ENCODE measurements around the gene CNR1. TPM values are rescaled to one million over a fixed set of nuclear protein-coding genes. Genes with fewer than 3 reads are reported as not detected.
"Not testable (repeated sequence)": the region's sequence is repeated elsewhere in the genome, so short reads cannot be mapped to it uniquely, and the experiment has no call there.

The CNR1 gene
- 1.5 TPM for polyA plus RNA-seq (ENCODE audit: insufficient read length)
- long read RNA-seq, donor 1: 0 reads
- long read RNA-seq, donor 2: 0 reads
- long read RNA-seq, donor 3: 0 reads
- long read RNA-seq, donor 4: 0 reads
- long read RNA-seq, donor 5: 0 reads
- long read RNA-seq, donor 6, partial matches to known transcripts: 0 of 1 reads
- long read RNA-seq, donor 6, other reads (novel, unspliced or antisense): 0 of 1 reads
- long read RNA-seq, donor 7, partial matches to known transcripts: 0 of 2 reads
- long read RNA-seq, donor 7, other reads (novel, unspliced or antisense): 0 of 2 reads
- long read RNA-seq, donor 8: 0 reads

DNA sequence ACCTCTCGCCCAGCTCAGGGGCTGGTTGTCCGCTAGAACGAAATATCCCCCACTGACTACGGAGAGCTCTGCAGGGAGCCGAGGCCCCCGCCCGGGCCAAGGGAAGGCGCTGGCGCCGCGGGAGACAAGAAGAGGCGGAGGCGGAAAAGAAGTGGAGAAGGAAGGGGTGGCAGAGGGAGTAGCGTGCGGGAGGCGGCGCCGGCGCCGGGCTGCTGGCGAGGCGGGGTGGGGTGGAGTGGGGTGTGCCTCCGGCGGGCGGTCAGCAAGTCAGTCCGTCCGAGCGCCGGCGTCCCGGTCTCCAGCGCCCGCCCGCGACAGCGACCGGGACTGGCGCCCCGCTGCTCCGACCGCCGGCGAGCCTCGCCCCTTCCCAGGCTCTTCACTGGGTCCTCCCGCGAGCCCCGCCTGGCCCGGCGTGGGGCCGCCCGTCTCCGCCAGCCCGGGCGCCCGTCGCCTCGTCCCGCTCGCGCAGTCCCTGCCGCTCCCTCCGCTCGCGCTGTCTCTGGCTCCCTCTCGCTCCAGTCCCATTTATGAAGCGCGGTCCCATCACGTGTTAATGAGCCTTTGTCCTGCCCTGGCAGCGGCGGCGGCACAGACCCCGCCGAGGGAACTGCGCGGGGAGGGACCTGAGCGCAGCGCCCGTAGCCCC lies at the start of gene CNR1:
TSS of gene CNR1 (minus strand) at position 504 of the 649 bp plus-strand sequence. CDS start 21,073 bp downstream, outside the sequence.
- DNase-seq: no peak

DNA sequence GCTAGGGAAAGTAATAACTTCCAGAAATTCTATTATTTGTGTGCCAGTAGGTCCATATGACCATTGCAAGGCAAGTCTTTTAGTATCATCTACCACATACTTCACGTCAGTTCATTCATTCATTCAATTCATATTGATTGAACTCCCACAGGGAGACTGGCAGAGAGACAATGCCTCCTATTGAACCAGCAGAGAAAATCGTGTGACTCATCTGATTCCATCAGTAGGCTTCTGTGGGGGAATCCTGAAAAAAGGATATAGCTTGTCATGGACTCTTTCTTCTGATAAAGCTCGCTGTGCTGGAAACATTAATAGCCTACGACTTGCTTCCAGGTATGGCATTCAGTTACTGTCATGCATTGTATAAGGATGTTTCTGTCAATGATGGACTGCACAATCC lies 45.3 kb upstream of the CNR1 start:
- no peak for DNase-seq

DNA sequence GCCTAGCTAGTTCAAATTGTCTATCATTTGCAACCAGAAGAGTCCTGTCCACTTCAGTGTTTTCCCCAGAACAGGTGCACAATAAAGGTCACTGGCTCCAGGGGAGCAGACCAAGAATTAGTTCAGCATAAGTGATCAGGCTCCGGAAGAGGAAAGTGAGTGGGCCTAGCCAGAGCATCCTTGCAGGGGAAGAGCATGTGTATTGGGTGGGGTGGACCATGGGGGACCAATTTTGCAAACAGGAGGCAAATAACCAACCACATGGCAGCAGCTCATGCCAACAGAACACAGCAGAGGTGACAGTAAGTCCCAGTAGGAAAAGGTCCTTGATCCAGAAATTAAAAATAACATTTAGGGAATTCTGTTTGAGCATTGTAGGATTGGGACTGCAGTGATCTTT lies 43.2 kb upstream of the CNR1 start:
- DNase-seq: no peak

DNA sequence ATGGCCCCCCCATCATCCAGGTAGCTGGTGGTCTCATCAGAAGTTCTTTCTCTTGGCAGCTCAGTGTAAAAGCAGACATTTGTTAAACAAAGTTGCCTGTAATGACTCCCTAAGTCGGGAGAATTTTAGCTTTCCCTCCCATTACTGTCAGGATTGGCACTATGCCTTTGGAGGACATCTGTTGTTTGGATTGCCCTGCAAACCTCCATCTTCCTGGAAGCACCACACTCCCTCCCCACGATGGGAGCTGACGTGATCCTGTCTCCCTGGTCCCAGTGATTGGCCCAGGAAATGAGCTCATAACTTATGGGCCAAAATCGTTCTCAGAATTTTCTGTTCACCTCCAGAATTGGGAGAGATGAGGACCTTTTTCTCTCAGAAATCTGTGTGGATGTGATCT lies 42.6 kb upstream of the CNR1 start:
- no peak for DNase-seq

DNA sequence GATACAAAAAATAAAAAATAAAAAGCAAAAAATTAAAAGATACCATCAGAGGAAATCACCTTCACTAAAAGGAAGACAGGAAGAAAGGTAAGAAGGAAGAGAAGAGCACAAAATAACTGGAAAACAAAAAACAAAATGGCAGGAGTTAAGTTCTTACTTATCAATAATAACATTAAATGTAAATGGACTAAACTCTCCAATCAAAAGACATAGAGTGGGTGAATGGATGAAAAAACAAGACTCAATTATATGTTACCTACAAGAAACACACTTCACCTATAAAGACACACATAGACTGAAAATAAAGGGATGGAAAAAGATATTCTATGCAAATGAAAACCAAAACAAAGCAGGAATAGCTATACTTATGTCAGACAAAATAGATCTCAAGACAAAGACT lies 35.6 kb upstream of the CNR1 start:
- not testable (repeated sequence) for DNase-seq

DNA sequence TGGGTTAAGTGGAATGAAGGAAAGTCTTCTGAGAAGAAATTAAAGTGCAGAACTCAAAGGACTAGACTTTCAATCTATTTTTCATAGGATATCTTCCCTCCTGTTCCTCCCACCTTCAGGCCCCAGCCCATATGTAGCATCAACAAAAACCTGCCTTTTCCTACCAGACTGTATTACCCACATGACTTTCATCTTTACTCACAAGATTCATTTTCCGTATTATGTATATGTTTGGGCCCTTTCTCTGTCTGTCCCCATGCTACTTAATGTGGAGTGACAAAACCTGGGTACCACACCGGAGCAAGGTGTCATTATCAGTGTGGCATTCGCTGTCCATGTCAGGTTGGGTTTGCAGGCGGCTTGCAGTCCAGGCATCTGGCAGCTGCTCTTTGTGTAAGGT lies 18.8 kb upstream of the CNR1 start:
- DNase-seq: no peak

DNA sequence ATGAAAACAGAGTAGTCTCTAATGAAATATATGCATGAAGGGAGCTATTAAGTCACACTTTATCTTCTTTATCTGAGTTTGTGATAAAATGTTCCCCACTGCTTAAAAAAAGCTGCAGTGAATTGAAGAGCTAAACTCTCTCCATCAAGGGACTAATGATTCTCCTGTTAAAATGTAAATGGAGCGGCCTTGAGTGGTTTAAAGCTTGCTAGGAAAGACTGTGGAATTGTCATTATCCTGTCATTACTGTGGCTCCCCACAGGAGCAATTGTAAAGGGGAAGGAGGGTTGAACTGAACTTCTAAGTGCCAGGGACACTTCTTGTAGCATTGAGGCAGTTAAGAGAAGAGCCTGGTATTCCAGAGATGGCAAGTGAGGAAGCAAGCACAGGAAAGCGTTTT lies 17.3 kb upstream of the CNR1 start:
- no peak for DNase-seq

DNA sequence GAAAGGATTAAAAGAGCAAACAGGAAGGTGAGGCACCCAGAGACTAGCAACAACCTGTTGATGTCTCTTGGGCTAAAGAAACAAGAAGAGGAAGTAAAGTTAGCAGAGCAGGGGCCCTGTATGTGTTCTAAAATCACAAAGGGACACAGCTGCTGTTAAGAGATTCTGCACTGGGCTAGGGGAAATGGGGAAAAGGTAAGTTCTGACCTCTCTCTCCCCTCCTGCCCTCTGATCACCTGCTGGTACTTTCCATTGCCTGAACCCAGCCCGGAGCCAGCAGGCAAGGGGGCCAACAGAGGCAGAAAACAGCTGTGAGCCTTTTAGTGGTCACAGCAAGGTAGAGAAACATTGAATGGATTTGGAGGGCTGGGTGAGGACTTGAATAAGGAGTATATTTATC lies 13.5 kb upstream of the CNR1 start:
- no peak for DNase-seq

DNA sequence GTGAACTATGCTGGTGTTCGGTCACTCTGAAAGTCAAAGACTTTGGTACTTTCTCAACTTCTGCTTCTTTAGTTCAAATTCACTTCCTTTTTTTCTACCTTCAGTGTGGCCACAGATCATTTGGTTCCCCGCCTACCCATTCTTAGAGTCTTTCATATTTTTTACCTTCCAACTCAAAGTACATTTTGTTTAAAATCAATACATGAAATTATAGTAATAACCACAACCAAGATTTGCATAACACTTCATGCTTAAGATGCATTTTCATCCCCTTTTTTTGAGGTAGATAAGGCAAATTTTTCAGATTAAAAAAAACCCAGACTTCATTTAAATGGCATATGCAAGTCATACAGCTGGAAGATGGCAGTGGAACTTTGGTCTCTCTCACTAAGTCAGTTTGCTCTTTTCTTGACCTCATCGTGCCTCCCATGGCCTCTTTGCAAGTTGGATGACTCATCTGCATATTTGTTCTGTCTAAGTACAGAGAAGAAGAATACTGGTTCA lies 11.9 kb upstream of the CNR1 start:
- DNase-seq: no peak

DNA sequence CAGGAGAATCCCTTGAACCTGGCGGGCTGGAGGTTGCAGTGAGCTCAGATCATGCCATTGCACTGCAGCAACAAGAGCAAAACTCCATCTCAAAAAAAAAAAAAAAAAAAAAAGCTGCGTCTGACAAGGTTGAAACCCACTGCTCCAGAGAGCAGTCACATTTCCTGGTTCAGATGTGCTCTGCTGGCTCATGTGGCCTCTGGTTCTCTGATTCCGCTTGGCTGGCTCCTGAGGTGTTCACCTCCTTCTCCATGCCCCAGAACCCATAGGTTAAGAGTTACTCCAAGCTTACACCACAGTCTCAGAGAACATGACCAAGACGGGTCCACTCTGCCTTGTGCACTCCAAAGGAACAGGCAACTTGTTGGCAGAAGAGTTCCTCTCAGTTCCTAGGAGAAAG lies 8.8 kb upstream of the CNR1 start:
- no peak for DNase-seq

DNA sequence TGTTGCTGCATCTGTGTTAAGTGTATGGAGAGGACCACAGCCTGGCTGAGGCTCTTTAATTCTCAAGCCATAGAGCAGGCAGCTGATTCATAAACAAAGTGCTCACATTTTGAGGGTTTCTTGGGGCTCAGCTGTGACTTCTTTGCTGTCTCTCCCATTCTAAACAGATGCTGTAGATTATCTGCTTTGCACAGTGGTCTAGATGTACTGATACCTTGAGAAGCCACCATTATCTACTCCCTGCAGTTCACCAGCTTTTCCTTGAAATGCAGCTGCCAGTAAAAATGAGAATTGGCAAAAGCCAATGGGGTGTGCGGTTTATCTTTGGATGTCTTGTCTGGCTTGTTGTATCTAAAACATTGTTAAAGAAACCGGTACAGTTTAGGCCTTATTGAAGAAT lies 5.2 kb upstream of the CNR1 start:
- DNase-seq: no peak

DNA sequence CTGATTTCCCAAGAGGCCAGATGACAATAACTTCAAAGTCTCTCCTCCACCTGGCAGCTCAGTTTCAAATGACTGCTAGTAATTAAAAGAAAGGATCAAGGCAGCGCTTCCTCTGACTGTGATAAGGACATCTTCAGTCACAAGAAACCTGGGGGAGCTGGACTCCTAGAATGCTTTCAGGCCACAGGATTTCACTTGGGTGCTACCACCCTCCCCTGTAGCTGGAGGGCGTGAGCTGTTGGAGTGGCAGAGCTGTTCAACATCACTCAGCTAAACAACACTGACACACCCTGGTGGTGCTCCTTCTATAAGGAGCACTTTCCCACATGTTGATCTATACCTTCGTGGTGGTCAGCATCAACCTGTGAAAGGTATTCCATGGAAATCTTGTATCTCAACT lies 2.2 kb upstream of the CNR1 start:
- no peak for DNase-seq

DNA sequence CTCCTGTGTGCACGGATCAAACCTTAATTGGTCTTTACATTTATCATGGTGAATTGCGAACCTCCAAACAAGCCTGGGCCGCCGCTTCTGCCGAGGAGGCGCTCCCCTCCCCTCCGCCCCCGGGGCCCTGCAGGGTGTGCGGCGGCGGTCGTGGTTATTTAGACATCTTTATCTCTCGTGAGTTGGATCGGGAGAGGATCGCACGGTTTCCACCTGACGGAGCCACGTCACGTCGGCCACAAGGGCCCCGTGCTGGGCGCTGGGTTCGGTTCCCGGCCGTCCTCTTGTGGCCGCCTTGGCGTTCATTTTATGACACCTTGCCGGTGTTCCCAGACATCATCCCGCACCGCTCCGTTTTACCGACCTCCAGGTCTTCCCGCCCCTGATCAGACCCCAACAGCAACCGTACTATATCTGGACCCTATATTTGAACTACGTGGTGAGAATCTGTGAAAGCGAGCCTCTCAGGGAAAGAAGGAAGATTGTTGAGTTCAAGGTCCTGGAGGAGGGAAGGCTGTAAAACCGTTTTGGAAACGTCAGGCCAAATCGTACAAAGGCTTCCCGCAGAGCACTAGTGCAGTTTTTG lies 1.3 kb upstream of the CNR1 start:
- no peak for DNase-seq

DNA sequence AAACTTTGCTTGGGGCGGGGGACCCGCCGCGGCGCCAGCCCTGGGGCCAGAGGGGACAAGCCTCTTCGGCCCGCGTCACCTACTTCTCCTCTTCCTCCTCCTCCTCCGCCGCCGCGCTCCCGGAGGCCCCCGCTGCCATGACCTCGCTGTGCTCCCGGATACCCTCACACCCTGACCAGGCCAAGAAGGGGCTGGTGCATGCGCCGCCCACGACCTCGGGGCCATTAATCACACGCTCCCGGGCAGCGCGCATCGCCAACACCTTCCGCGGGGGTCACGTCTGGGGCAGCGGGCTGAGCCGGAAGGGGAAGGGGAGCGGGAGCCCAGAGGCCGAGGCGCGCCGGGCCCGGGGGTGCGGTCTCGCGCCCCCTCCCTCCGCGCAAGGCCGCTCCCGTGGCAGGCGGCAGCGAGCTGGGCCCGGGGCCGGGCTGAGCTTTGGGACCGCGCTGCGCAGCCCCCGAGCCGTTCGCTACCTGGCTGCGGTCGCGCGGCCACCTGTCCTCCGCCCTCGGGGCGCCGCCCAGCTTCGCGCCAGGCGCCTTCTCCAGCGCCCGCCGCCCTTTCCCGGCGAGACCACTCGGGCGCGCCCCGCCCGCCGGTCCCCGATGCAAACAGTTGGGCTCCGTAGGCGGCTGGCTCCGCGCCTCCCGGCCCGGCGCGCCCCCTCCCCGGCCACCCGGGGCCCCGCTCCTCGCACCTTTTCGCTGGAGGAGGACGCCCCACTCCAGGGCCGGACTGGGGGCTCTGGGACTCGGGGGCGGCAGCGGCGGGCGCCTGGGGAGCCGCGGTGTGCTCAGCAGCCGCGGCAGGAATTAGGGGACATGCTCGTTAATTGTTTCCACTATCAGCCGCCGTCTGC lies 575 bp upstream of the CNR1 start:
- no peak for DNase-seq

DNA sequence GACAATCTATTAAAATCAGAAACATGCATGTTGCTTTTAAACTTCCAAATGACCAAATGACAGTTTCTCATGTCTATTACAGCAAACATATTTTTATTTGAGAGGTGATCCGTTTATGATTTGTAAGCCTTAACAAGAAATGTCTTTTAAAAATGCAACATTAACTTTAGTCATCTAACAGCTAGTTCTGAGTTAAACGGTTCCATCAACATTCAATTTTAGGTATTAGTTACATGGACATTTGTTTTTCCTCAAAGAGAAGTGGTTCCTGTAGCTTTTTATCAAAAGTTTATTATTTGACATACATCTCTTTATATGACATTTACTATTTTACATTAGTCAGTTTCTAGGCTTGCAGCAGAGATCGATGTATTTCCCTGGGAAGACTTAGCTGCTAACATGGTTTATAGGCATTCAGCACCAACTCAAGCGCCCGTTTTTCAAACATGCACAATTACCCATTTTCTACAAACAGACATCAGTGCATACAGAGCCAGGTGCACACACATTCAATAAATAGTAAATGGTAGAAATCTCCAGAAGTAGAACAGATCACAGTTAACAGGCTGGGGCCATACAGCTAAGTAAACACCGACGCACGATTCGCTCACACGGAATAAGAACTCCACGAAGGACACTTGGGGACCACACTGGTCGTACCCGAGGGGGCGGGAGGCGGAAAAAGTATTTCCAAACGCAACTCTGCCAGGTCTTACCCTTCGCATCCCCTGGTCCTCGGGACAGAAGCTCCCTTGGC lies 882 bp downstream of the CNR1 start:
- DNase-seq: no peak

DNA sequence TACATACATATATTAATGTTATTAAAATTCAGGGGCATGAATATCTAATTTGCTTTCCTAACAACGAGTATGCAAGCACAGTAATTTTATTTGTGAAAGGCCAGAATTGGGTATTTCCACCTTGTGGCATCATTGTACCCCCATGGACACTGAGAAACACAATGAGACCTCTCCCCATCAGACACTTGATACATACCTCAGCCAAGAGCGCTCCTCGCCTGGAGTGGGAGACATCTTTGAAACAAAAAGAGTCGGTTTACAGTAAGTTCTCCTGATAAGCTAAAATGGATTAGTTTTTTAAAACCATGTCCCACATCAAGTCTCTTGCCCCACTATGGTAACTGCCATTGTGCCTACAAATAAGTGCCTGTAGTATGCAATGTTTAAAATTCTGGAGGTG lies 2.1 kb downstream of the CNR1 start:
- DNase-seq: no peak

DNA sequence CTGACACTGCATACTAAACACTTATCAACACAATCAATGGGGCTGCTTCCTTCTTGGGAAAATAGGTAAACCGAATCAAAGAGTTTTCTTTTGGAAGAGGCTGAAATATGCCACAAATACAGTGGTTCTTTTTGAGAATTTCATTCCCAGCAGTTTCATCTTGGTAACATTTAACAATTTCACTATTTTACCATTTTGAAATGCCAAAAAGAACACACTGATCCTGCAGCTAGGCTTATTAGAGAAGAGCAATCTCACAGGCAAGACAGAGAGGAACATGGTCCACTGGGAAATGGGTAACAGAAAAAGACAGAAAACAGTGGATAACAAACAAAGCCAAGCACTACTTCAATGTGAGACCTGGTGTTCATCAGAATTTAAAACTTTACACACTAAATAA lies 2.5 kb downstream of the CNR1 start:
- no peak for DNase-seq

DNA sequence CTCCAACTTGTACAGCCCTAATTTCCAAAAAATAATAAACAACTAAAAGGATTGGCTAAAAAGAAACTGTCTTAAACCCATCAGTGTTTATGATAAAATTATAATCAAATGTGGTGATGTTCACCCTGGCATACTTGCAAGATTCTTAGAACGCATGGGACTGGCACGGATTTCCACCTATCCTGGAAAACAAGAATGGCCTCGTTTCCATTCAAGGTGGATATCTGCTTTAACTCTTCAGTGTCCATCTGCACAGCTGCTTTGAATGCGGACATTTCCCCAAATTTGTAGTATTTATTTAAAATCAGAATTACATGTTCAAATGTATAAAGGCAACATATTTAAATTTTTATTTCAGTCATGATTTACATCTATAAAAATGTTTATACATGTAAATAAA lies 4.2 kb downstream of the CNR1 start:
- DNase-seq: no peak

DNA sequence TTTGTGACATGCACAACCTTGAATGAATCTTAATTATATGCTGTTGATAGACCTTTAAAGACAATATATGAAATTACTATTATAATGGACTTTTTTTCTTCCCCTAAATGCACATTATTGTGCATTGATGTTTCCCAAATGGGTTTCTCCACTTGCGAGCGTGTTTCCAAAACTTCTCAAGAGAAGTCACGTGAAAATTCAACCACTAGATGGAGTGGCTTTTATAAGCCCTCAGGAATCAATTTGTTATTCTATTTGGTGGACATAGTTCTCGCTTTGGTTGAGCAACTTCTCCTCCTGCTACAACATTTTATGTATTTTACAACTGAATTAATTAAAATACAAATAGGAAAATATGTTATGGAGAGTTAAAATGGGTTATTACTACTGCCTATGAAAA lies 9.0 kb downstream of the CNR1 start:
- DNase-seq: no peak

DNA sequence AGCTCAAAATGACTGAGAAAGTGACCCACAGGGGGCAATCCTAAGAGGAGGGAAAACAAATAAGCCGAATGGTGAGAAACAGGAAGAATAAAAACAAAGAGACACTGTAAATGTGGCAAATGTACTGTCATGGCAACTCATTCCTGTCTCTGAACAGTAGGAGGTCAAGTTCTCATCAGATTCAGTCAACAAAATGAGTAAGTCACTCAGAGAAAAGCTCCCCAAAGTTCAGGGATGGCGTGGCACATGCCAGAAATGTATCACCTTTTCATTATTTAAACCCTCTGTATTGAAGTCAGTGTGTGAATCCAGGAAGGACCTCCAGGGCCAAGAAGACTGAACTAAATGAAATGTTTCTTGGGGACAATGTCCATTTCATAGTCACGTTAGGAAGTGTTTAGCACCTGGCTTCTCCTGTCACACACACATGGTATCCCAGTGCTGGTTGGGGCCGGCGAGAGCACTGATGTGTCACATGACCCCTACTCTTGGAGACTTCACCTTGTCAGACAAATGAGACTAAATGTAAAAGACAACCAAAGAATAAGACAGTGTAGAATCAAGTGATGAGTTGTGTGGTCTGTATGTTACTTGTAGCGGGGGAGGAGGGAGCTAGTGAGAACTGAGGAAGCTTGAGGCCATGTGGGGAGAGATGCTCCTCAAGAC lies 20.7 kb downstream of the CNR1 start:
- DNase-seq: no peak

DNA sequence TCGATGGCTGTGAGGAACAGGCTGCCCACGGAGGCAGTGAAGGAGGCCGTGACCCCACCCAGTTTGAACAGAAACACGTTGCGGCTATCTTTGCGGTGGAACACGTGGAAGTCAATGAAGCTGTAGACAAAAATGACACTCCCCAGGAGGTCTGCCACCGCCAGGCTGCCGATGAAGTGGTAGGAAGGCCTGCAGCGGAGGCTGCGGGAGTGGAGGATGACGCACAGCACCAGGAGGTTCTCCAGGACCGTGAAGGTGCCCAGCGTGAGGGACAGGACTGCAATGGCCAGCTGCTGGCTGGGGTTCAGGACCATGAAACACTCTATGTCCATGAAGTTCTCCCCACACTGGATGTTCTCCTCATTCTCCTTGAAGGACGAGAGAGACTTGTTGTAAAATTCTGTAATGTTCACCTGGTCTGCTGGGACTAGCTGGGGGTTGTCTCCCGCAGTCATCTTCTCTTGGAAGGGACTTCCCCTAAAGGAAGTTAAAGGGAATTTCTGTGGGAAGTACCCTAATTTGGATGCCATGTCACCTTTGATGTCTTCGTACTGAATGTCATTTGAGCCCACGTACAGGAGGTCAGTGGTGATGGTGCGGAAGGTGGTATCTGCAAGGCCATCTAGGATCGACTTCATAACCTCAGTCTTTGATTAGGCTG lies 21.4 kb downstream of the CNR1 start:
- DNase-seq: no peak
